ENCODE measurements around the gene ADAMTS6. TPM values are rescaled to one million over a fixed set of nuclear protein-coding genes. Genes with fewer than 3 reads are reported as not detected.

The ADAMTS6 gene
- total RNA-seq, 2 donors from 2014 or later: 0.74 to 2.2 TPM

GRCh38 chr5:65271906-65272305 lies 209.8 kb downstream of the ADAMTS6 start:
- Histone ChIP-seq H3K9me3 (no peaks in the 10 kb centered on the region), H3K27ac (no peak overlapping the region), H3K36me3 (no peaks in the 10 kb centered on the region), H3K4me1 (no peaks in the 10 kb centered on the region), H3K4me3 (no peak overlapping the region), H3K27me3 (no peaks in the 10 kb centered on the region)
- TF ChIP-seq, protein P1, sequence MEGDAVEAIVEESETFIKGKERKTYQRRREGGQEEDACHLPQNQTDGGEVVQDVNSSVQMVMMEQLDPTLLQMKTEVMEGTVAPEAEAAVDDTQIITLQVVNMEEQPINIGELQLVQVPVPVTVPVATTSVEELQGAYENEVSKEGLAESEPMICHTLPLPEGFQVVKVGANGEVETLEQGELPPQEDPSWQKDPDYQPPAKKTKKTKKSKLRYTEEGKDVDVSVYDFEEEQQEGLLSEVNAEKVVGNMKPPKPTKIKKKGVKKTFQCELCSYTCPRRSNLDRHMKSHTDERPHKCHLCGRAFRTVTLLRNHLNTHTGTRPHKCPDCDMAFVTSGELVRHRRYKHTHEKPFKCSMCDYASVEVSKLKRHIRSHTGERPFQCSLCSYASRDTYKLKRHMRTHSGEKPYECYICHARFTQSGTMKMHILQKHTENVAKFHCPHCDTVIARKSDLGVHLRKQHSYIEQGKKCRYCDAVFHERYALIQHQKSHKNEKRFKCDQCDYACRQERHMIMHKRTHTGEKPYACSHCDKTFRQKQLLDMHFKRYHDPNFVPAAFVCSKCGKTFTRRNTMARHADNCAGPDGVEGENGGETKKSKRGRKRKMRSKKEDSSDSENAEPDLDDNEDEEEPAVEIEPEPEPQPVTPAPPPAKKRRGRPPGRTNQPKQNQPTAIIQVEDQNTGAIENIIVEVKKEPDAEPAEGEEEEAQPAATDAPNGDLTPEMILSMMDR (IDR thresholded peaks at IDR 0.05): no peak
- DNase-seq (ENCODE audit: low spot score): no peak

- Histone ChIP-seq H3K27ac (no peak overlapping the region), H3K4me1 (no peaks in the 10 kb centered on the region), H3K27me3 (no peaks in the 10 kb centered on the region), H3K4me3 (no peak overlapping the region), H3K9me3 (no peaks in the 10 kb centered on the region), H3K36me3 (no peaks in the 10 kb centered on the region)
- no peak for DNase-seq (ENCODE audit: low spot score)
- TF ChIP-seq, protein P1 (IDR thresholded peaks at IDR 0.05): no peak
These were observed 213.2 kb downstream of the ADAMTS6 start for GRCh38 chr5:65268525-65268924.

- no peaks in the 10 kb centered on the region for H3K9me3 ChIP-seq
- peaks cover 0 to 11% of the 10 kb centered on the region in 2 donors for H3K4me1 ChIP-seq
- H3K27me3 ChIP-seq: no peaks in the 10 kb centered on the region
- H3K27ac ChIP-seq: no peak overlapping the region
- TF ChIP-seq, protein P1 (IDR thresholded peaks at IDR 0.05): no peak
- no peaks in the 10 kb centered on the region for H3K36me3 ChIP-seq
- DNase-seq (ENCODE audit: low spot score): no peak
- H3K4me3 ChIP-seq: no peak overlapping the region
These were observed 217.3 kb downstream of the ADAMTS6 start for GRCh38 chr5:65264420-65264819.

DNA sequence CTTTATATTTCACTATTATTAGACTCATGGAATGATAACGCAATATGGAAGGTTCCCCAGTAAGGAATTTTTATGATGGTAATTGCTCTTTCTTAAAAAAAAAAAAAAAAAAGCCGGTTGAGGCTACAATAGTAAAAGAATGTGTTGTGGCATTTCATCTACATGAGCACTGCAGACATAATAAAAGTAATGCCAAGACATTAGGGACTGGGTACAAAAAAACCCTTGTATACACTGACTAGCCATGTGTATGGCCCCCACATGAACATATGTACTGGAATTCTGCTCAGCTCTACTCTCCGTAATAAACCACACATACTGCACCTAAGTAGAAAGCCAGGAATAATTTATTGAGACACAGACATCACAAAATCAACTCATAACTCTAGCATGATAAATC lies 218.4 kb downstream of the ADAMTS6 start:
- peaks cover 0 to 11% of the 10 kb centered on the region in 2 donors for H3K4me1 ChIP-seq
- H3K9me3 ChIP-seq: no peaks in the 10 kb centered on the region
- no peak overlapping the region for H3K4me3 ChIP-seq
- DNase-seq (ENCODE audit: low spot score): no peak
- no peak overlapping the region for H3K27ac ChIP-seq
- H3K27me3 ChIP-seq: no peaks in the 10 kb centered on the region
- TF ChIP-seq, protein P1 (IDR thresholded peaks at IDR 0.05): no peak
- no peaks in the 10 kb centered on the region for H3K36me3 ChIP-seq

DNA sequence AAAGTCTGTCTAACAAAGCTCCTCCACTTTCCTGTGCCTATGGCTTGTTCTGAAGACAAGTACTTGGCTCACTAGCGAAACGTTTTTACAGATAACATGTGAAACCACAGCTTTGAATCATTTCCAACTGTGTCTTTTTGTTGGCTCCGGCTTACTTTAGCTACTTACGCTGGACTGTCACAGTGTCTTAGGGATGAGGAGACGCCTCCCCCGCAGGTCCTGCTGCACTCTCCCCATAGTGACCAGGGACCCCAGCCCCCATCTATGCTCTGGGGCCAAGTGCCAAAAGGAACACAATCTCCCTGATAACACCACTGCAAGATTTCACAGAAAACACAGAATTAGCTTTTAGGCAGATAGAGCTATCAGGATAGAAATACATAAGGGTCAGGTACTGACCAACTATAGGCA lies 219.1 kb downstream of the ADAMTS6 start:
- no peaks in the 10 kb centered on the region for H3K9me3 ChIP-seq
- H3K36me3 ChIP-seq: no peaks in the 10 kb centered on the region
- no peak overlapping the region for H3K4me3 ChIP-seq
- DNase-seq (ENCODE audit: low spot score): no peak
- TF ChIP-seq, protein P1 (IDR thresholded peaks at IDR 0.05): no peak
- H3K4me1 ChIP-seq: peaks cover 0 to 11% of the 10 kb centered on the region in 2 donors
- no peak overlapping the region for H3K27ac ChIP-seq
- no peaks in the 10 kb centered on the region for H3K27me3 ChIP-seq

- no peak overlapping the region for H3K4me3 ChIP-seq
- no peaks in the 10 kb centered on the region for H3K27me3 ChIP-seq
- no peak overlapping the region for H3K27ac ChIP-seq
- H3K36me3 ChIP-seq: no peaks in the 10 kb centered on the region
- no peak for DNase-seq (ENCODE audit: low spot score)
- TF ChIP-seq, protein P1 (IDR thresholded peaks at IDR 0.05): no peak
- H3K4me1 ChIP-seq: peaks cover 0 to 11% of the 10 kb centered on the region in 2 donors
- no peaks in the 10 kb centered on the region for H3K9me3 ChIP-seq
These were observed 219.6 kb downstream of the ADAMTS6 start for GRCh38 chr5:65262096-65262495.
